Measurements from ENCODE around the gene KCNA10. TPM values are rescaled to one million over a fixed set of nuclear protein-coding genes. Genes with fewer than 3 reads are reported as not detected.

The KCNA10 gene
- not detected in 2 replicates for total RNA-seq

DNA sequence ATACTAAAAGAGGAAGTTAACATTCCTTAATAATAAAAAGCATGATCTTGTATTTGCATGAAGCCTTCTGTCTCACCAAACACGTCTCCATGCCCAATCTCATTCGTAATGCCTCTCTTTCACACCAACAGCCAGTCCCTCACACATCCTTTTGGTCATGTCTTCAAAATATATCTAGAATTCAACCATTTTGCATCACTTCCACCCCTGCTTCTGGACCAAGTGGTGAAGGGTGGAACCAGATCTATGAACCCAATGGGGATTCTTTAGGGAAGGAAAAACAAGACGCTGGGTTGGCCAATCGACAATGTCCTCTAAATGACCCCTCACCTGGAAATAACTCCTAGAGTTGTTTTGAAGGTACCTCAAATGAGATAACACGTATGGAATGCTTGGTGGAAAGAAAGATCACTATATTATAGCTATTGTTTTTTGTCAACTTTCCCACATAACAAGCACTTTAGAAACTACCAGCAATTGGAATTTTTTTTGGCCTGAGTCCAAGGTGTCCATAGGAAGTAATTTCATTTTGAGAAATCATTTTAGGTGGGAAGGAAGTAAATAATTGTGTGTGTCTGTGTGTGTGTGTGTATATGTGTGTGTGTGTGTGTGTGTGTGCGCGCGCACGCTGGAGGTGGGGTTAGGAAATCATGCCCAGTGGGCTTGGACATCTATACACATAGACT, at the start of gene KCNA10:
KCNA10 (minus strand) TSS at position 51 of the 686 bp plus-strand sequence. CDS start 388 bp downstream, outside the sequence.

Other genes with a start within 250 kb of the KCNA10 start
- gene RBM15, start 179.8 kb downstream of the KCNA10 start, total RNA-seq: 44.7 and 45.4 TPM in 2 replicates
- 1.4 and 1.6 TPM in 2 replicates for gene SLC16A4, start 128.1 kb downstream of the KCNA10 start, total RNA-seq
- gene LAMTOR5, start 111.5 kb downstream of the KCNA10 start, total RNA-seq: 60.1 and 71.6 TPM in 2 replicates
- not detected in 2 replicates for gene PROK1, start 68.0 kb downstream of the KCNA10 start, total RNA-seq
- gene KCNA2, start 87.2 kb upstream of the KCNA10 start, total RNA-seq: under 0.01 TPM in 1 of 2 replicates, not detected in the other
- gene KCNA3, start 155.8 kb upstream of the KCNA10 start, total RNA-seq: not detected in 2 replicates